Body of pancreas (tissue), 4 donors: ENCODE data around the gene NECTIN4.

Experiments
- POLR2A ChIP-seq, 3 donors: fragments of 450-650 bp; IDR thresholded peaks; one replicate each; pipeline ENCODE4 v1.6.1; 2016; ENCODE audit warnings: antibody characterized with exemption in 3 of 3, mild to moderate bottlenecking in 2 of 3
- TF ChIP-seq, protein P1 (sequence below), 7 experiments: fragments of 450-650 bp in 4 of 7; fragments of 200-600 bp in 3 of 7; sonication (generic) in 3 of 7; IDR thresholded peaks; one replicate each; pipeline ENCODE4 v1.5.1; 2016 to 2019; ENCODE audit warnings: antibody characterized with exemption in 7 of 7

DNA sequence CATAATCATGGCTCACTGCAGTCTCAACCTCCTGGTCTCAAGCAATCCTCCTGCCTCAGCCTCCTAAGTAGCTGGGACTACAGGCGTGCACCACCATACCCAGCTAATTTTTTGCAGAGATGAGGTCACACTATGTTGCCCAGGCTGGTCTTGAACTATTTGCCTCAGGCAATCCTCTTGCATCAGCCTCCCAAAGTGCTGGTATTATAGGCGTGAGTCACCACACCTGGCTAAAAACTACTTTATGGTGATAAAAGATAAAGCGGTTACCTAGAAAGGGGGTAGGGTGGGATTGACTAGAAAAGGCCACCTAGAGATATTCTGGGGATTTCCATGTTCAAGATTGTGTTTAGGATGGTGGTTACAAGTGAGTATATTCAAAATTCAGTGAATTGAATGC lies 55.6 kb downstream of the NECTIN4 start:
- TF ChIP-seq, protein P1, sequence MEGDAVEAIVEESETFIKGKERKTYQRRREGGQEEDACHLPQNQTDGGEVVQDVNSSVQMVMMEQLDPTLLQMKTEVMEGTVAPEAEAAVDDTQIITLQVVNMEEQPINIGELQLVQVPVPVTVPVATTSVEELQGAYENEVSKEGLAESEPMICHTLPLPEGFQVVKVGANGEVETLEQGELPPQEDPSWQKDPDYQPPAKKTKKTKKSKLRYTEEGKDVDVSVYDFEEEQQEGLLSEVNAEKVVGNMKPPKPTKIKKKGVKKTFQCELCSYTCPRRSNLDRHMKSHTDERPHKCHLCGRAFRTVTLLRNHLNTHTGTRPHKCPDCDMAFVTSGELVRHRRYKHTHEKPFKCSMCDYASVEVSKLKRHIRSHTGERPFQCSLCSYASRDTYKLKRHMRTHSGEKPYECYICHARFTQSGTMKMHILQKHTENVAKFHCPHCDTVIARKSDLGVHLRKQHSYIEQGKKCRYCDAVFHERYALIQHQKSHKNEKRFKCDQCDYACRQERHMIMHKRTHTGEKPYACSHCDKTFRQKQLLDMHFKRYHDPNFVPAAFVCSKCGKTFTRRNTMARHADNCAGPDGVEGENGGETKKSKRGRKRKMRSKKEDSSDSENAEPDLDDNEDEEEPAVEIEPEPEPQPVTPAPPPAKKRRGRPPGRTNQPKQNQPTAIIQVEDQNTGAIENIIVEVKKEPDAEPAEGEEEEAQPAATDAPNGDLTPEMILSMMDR (IDR thresholded peaks at IDR 0.05), result no peak
- no peak for TF ChIP-seq POLR2A (IDR thresholded peaks at IDR 0.05)
